ENCODE data around the gene DISP3.

- no peak for TF ChIP-seq CTCF (IDR thresholded peaks at IDR 0.05)
- TF ChIP-seq POLR2A (IDR thresholded peaks at IDR 0.05): no peak
Measured at GRCh38 chr1:11438996-11439395, 40.0 kb upstream of the DISP3 start.
